ENCODE data around the gene KCTD21.

- TF ChIP-seq CTCF (IDR thresholded peaks at IDR 0.05 in 2 of 3, conservative IDR thresholded peaks at IDR 0.05 in 1 of 3; ENCODE audit: borderline replicate concordance in 1 of 3, insufficient read depth in 1 of 3, low read depth in 2 of 3, low read length in 2 of 3) (no peak), POLR2A (IDR thresholded peaks at IDR 0.05; ENCODE audit: borderline replicate concordance, extremely low read depth, insufficient read depth, insufficient read length) (no peak)
- TF ChIP-seq, protein P1, sequence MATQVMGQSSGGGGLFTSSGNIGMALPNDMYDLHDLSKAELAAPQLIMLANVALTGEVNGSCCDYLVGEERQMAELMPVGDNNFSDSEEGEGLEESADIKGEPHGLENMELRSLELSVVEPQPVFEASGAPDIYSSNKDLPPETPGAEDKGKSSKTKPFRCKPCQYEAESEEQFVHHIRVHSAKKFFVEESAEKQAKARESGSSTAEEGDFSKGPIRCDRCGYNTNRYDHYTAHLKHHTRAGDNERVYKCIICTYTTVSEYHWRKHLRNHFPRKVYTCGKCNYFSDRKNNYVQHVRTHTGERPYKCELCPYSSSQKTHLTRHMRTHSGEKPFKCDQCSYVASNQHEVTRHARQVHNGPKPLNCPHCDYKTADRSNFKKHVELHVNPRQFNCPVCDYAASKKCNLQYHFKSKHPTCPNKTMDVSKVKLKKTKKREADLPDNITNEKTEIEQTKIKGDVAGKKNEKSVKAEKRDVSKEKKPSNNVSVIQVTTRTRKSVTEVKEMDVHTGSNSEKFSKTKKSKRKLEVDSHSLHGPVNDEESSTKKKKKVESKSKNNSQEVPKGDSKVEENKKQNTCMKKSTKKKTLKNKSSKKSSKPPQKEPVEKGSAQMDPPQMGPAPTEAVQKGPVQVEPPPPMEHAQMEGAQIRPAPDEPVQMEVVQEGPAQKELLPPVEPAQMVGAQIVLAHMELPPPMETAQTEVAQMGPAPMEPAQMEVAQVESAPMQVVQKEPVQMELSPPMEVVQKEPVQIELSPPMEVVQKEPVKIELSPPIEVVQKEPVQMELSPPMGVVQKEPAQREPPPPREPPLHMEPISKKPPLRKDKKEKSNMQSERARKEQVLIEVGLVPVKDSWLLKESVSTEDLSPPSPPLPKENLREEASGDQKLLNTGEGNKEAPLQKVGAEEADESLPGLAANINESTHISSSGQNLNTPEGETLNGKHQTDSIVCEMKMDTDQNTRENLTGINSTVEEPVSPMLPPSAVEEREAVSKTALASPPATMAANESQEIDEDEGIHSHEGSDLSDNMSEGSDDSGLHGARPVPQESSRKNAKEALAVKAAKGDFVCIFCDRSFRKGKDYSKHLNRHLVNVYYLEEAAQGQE (IDR thresholded peaks at IDR 0.05; ENCODE audit: low read depth), result no peak
These were observed 56.5 kb downstream of the KCTD21 start for GRCh38 chr11:78131956-78132355.

Data from HCT116 (cell line).